GM10847 (cell line): Measurements from ENCODE around the gene FBRS.

Experiments
- POLR2A ChIP-seq: IDR thresholded peaks from 2 replicates; pipeline ENCODE4 v1.6.1; 2011; ENCODE audit not compliant: insufficient read length; ENCODE audit errors: extremely low read depth

The FBRS gene

GRCh38 chr16:30699615-30700099 is 41.4 kb downstream of the FBRS start:
- TF ChIP-seq POLR2A: no peak

GRCh38 chr16:30700491-30700890 is 42.3 kb downstream of the FBRS start:
- no peak for TF ChIP-seq POLR2A

- TF ChIP-seq POLR2A: no peak
These were observed 42.7 kb downstream of the FBRS start for GRCh38 chr16:30700971-30701370.

GRCh38 chr16:30703971-30704370 is 45.7 kb downstream of the FBRS start:
- no peak for TF ChIP-seq POLR2A

- TF ChIP-seq POLR2A: no peak
These were observed 47.8 kb downstream of the FBRS start for GRCh38 chr16:30706046-30706445.

GRCh38 chr16:30710971-30711370 is 52.7 kb downstream of the FBRS start:
- TF ChIP-seq POLR2A: no peak

GRCh38 chr16:30711712-30712111 is 53.5 kb downstream of the FBRS start:
- TF ChIP-seq POLR2A: no peak

- no peak for TF ChIP-seq POLR2A
These were observed 57.7 kb downstream of the FBRS start for GRCh38 chr16:30715750-30716445.

- TF ChIP-seq POLR2A: no peak
These were observed 61.9 kb downstream of the FBRS start for GRCh38 chr16:30720086-30720485.
